Measurements from ENCODE around the gene SART1.
A peak's percentile ranks its signal among the peaks of the same experiment; 100 is the strongest.
"Not testable (repeated sequence)": the region's sequence is repeated elsewhere in the genome, so short reads cannot be mapped to it uniquely, and the experiment has no call there.

The SART1 gene

GRCh38 chr11:65937766-65938165 is 23.8 kb upstream of the SART1 start:
- H3K27me3 ChIP-seq (ENCODE audit: control insufficient read depth, insufficient read depth, low read length) = no peaks in the 10 kb centered on the region
- no peak overlapping the region for H3K9ac ChIP-seq (ENCODE audit: low read depth, low read length)
- H3K9me3 ChIP-seq (ENCODE audit: control insufficient read depth, insufficient read depth, low read length) = no peaks in the 10 kb centered on the region
- no peaks in the 10 kb centered on the region for H3K36me3 ChIP-seq (ENCODE audit: control insufficient read depth, insufficient read depth, low read length)
- H3K4me1 ChIP-seq (ENCODE audit: control insufficient read depth, insufficient read depth, low read length) = peaks cover 5% of the 10 kb centered on the region
- no peak overlapping the region for H3K4me3 ChIP-seq (ENCODE audit: low read depth, low read length)

GRCh38 chr11:65941720-65942310 is 19.7 kb upstream of the SART1 start:
- peaks cover 18% of the 10 kb centered on the region for H3K4me1 ChIP-seq (ENCODE audit: control insufficient read depth, insufficient read depth, low read length)
- no peak overlapping the region for H3K4me3 ChIP-seq (ENCODE audit: low read depth, low read length)
- H3K27me3 ChIP-seq (ENCODE audit: control insufficient read depth, insufficient read depth, low read length) = no peaks in the 10 kb centered on the region
- no peaks in the 10 kb centered on the region for H3K36me3 ChIP-seq (ENCODE audit: control insufficient read depth, insufficient read depth, low read length)
- no peaks in the 10 kb centered on the region for H3K9me3 ChIP-seq (ENCODE audit: control insufficient read depth, insufficient read depth, low read length)
- H3K9ac ChIP-seq (ENCODE audit: low read depth, low read length) = no peak overlapping the region

- H3K9ac ChIP-seq (ENCODE audit: low read depth, low read length) = no peak overlapping the region
Observed at GRCh38 chr11:65942531-65942930, 19.0 kb upstream of the SART1 start.

GRCh38 chr11:65944191-65944590 is 17.3 kb upstream of the SART1 start:
- H3K9ac ChIP-seq (ENCODE audit: low read depth, low read length) = no peak overlapping the region
- no peak overlapping the region for H3K4me3 ChIP-seq (ENCODE audit: low read depth, low read length)
- H3K27me3 ChIP-seq (ENCODE audit: control insufficient read depth, insufficient read depth, low read length) = no peaks in the 10 kb centered on the region
- peaks cover 18% of the 10 kb centered on the region for H3K4me1 ChIP-seq (ENCODE audit: control insufficient read depth, insufficient read depth, low read length)
- H3K36me3 ChIP-seq (ENCODE audit: control insufficient read depth, insufficient read depth, low read length) = no peaks in the 10 kb centered on the region
- H3K9me3 ChIP-seq (ENCODE audit: control insufficient read depth, insufficient read depth, low read length) = no peaks in the 10 kb centered on the region

More at GRCh38 chr11:65942531-65942930, 19.0 kb upstream of the SART1 start:
- Histone ChIP-seq H3K4me3 (ENCODE audit: low read depth, low read length) (no peak overlapping the region), H3K9me3 (ENCODE audit: control insufficient read depth, insufficient read depth, low read length) (no peaks in the 10 kb centered on the region), H3K36me3 (ENCODE audit: control insufficient read depth, insufficient read depth, low read length) (no peaks in the 10 kb centered on the region), H3K4me1 (ENCODE audit: control insufficient read depth, insufficient read depth, low read length) (peaks cover 18% of the 10 kb centered on the region), H3K27me3 (ENCODE audit: control insufficient read depth, insufficient read depth, low read length) (no peaks in the 10 kb centered on the region)

- Histone ChIP-seq H3K9me3 (ENCODE audit: control insufficient read depth, insufficient read depth, low read length) (no peaks in the 10 kb centered on the region), H3K4me1 (ENCODE audit: control insufficient read depth, insufficient read depth, low read length) (peaks cover 18% of the 10 kb centered on the region), H3K4me3 (ENCODE audit: low read depth, low read length) (no peak overlapping the region), H3K27me3 (ENCODE audit: control insufficient read depth, insufficient read depth, low read length) (no peaks in the 10 kb centered on the region), H3K36me3 (ENCODE audit: control insufficient read depth, insufficient read depth, low read length) (no peaks in the 10 kb centered on the region), H3K9ac (ENCODE audit: low read depth, low read length) (peak overlapping the region; percentile 47)
Observed at GRCh38 chr11:65944767-65945166, 16.8 kb upstream of the SART1 start.

GRCh38 chr11:65945430-65945911 is 16.1 kb upstream of the SART1 start, which contains the start of gene TSGA10IP:
Gene TSGA10IP, plus strand, starts transcription at chr11:65945480. Its CDS starts 196 bp downstream, at chr11:65945676.
- Histone ChIP-seq H3K36me3 (ENCODE audit: control insufficient read depth, insufficient read depth, low read length) (no peaks in the 10 kb centered on the region), H3K9ac (ENCODE audit: low read depth, low read length) (peak within 1 kb of the TSS; percentile 47), H3K4me3 (ENCODE audit: low read depth, low read length) (peak within 1 kb of the TSS; percentile 53)

GRCh38 chr11:65945941-65946558 is 15.5 kb upstream of the SART1 start:
- Histone ChIP-seq H3K27me3 (ENCODE audit: control insufficient read depth, insufficient read depth, low read length) (no peaks in the 10 kb centered on the region), H3K4me1 (ENCODE audit: control insufficient read depth, insufficient read depth, low read length) (peaks cover 18% of the 10 kb centered on the region), H3K9ac (ENCODE audit: low read depth, low read length) (no peak overlapping the region), H3K4me3 (ENCODE audit: low read depth, low read length) (peak overlapping the region; percentile 53), H3K36me3 (ENCODE audit: control insufficient read depth, insufficient read depth, low read length) (no peaks in the 10 kb centered on the region), H3K9me3 (ENCODE audit: control insufficient read depth, insufficient read depth, low read length) (no peaks in the 10 kb centered on the region)

More at GRCh38 chr11:65945430-65945911, 16.1 kb upstream of the SART1 start, which contains the start of gene TSGA10IP:
- peaks cover 18% of the 10 kb centered on the region for H3K4me1 ChIP-seq (ENCODE audit: control insufficient read depth, insufficient read depth, low read length)
- no peaks in the 10 kb centered on the region for H3K9me3 ChIP-seq (ENCODE audit: control insufficient read depth, insufficient read depth, low read length)
- no peaks in the 10 kb centered on the region for H3K27me3 ChIP-seq (ENCODE audit: control insufficient read depth, insufficient read depth, low read length)

- H3K4me1 ChIP-seq (ENCODE audit: control insufficient read depth, insufficient read depth, low read length) = peaks cover 14% of the 10 kb centered on the region
- no peaks in the 10 kb centered on the region for H3K9me3 ChIP-seq (ENCODE audit: control insufficient read depth, insufficient read depth, low read length)
- no peaks in the 10 kb centered on the region for H3K27me3 ChIP-seq (ENCODE audit: control insufficient read depth, insufficient read depth, low read length)
- peak overlapping the region; percentile 4 for H3K9ac ChIP-seq (ENCODE audit: low read depth, low read length)
- H3K36me3 ChIP-seq (ENCODE audit: control insufficient read depth, insufficient read depth, low read length) = no peaks in the 10 kb centered on the region
- no peak overlapping the region for H3K4me3 ChIP-seq (ENCODE audit: low read depth, low read length)
Observed at GRCh38 chr11:65946655-65947054, 14.9 kb upstream of the SART1 start.

GRCh38 chr11:65947133-65947532 is 14.4 kb upstream of the SART1 start:
- Histone ChIP-seq H3K9ac (ENCODE audit: low read depth, low read length) (peak overlapping the region; percentile 4), H3K36me3 (ENCODE audit: control insufficient read depth, insufficient read depth, low read length) (no peaks in the 10 kb centered on the region), H3K9me3 (ENCODE audit: control insufficient read depth, insufficient read depth, low read length) (no peaks in the 10 kb centered on the region), H3K27me3 (ENCODE audit: control insufficient read depth, insufficient read depth, low read length) (no peaks in the 10 kb centered on the region), H3K4me1 (ENCODE audit: control insufficient read depth, insufficient read depth, low read length) (peaks cover 14% of the 10 kb centered on the region), H3K4me3 (ENCODE audit: low read depth, low read length) (no peak overlapping the region)

- Histone ChIP-seq H3K36me3 (ENCODE audit: control insufficient read depth, insufficient read depth, low read length) (no peaks in the 10 kb centered on the region), H3K4me3 (ENCODE audit: low read depth, low read length) (no peak overlapping the region), H3K9me3 (ENCODE audit: control insufficient read depth, insufficient read depth, low read length) (no peaks in the 10 kb centered on the region), H3K27me3 (ENCODE audit: control insufficient read depth, insufficient read depth, low read length) (no peaks in the 10 kb centered on the region), H3K4me1 (ENCODE audit: control insufficient read depth, insufficient read depth, low read length) (peaks cover 14% of the 10 kb centered on the region), H3K9ac (ENCODE audit: low read depth, low read length) (no peak overlapping the region)
Observed at GRCh38 chr11:65947603-65948125, 13.9 kb upstream of the SART1 start.

- H3K27me3 ChIP-seq (ENCODE audit: control insufficient read depth, insufficient read depth, low read length); H3K4me3 ChIP-seq (ENCODE audit: low read depth, low read length); H3K36me3 ChIP-seq (ENCODE audit: control insufficient read depth, insufficient read depth, low read length); H3K9ac ChIP-seq (ENCODE audit: low read depth, low read length); H3K9me3 ChIP-seq (ENCODE audit: control insufficient read depth, insufficient read depth, low read length); H3K4me1 ChIP-seq (ENCODE audit: control insufficient read depth, insufficient read depth, low read length): not testable (repeated sequence)
Observed at GRCh38 chr11:65950711-65951110, 10.8 kb upstream of the SART1 start.

- not testable (repeated sequence) for H3K36me3 ChIP-seq (ENCODE audit: control insufficient read depth, insufficient read depth, low read length); H3K4me3 ChIP-seq (ENCODE audit: low read depth, low read length); H3K27me3 ChIP-seq (ENCODE audit: control insufficient read depth, insufficient read depth, low read length); H3K9me3 ChIP-seq (ENCODE audit: control insufficient read depth, insufficient read depth, low read length); H3K4me1 ChIP-seq (ENCODE audit: control insufficient read depth, insufficient read depth, low read length); H3K9ac ChIP-seq (ENCODE audit: low read depth, low read length)
Observed at GRCh38 chr11:65951641-65952040, 9.9 kb upstream of the SART1 start.

All from iPS-15b (cell line).